ENCODE measurements around the gene SLC5A7.

Gene SLC5A7

DNA sequence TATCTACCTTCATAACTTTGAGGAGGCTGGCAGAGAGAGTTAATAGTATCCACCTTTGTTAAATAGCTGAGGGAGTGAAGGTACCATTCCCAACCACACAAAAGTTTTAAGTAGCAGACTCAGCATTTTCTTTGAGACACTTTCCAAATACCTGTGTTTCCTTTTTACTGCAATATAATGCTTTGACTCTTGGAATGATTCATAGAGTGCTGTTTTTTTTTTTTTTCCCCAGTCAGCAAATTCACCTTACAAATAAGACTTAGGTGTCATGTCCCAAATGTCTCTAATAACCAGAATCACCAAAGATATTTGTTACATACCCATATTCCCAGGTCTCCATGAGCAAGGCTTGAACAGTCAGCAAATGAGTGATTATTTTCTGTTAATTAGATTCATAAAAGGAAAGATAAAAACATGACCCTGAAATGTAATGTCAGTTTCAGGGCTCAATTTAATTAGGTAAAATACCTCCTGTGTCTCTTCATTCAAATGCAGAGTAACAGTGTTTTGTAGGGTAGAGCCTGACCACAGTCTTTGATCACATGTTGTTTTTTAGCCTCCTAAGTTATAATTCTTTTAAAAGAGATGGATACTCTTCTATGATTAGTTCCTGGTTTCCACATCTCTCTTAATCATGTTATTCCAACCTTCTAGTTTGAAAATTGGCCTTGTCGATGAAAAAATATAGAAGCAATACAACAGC, 39.9 kb downstream of the SLC5A7 start:
- TF ChIP-seq CTCF (IDR thresholded peaks at IDR 0.05; ENCODE audit: insufficient read depth, low read length, poor library complexity, severe bottlenecking) (no peak), EZH2phosphoT487 (conservative IDR thresholded peaks at IDR 0.05; ENCODE audit: low read length) (no peak)

DNA sequence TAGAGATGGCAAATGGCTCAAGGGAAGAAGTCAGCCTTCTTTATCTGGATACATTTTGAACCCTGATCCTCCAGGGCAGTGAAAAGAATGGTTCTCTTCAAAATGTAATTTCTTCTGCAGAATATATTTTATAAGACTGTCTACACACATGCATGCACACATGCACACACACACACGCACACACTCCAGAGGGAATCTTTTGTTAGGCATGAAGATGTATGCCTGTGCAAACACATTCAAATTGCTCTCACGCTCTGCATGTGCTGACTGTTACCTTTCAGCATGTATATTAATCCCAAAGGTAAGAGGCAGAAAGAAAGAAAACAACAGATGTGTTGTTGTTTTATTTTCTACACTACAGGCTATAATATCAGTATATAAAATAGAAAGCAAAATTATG, 43.2 kb downstream of the SLC5A7 start:
- no peaks in the 10 kb centered on the region for H3K27me3 ChIP-seq (ENCODE audit: low read length)
- no peaks in the 10 kb centered on the region for H3K9me2 ChIP-seq (replicated peaks; ENCODE audit: insufficient read depth, low read length)
- no peaks in the 10 kb centered on the region for H3F3A ChIP-seq (ENCODE audit: insufficient read depth)
- no peak overlapping the region for H3K4me3 ChIP-seq (ENCODE audit: insufficient read depth, low read length, poor library complexity, severe bottlenecking)
- no peaks in the 10 kb centered on the region for H4K20me1 ChIP-seq (ENCODE audit: low read depth, low read length)
- H2AFZ ChIP-seq (ENCODE audit: low read depth, low read length, severe bottlenecking) = no peak overlapping the region
- no peaks in the 10 kb centered on the region for H3K36me3 ChIP-seq (ENCODE audit: low read length)
- H3K4me2 ChIP-seq (ENCODE audit: low read depth, low read length, poor library complexity, severe bottlenecking) = no peak overlapping the region
- no peak overlapping the region for H3K27ac ChIP-seq (ENCODE audit: low read depth, low read length)
- TF ChIP-seq CTCF (IDR thresholded peaks at IDR 0.05; ENCODE audit: insufficient read depth, low read length, poor library complexity, severe bottlenecking) (no peak), EZH2phosphoT487 (conservative IDR thresholded peaks at IDR 0.05; ENCODE audit: low read length) (no peak)
- H3K9ac ChIP-seq (ENCODE audit: low read length) = no peak overlapping the region
- no peaks in the 10 kb centered on the region for H3K79me2 ChIP-seq (ENCODE audit: insufficient read depth, low read length)
- H3K9me3 ChIP-seq (ENCODE audit: insufficient read depth, low read length) = no peaks in the 10 kb centered on the region

More for the DNA sequence above, 39.9 kb downstream of the SLC5A7 start:
- Histone ChIP-seq H3F3A (ENCODE audit: insufficient read depth) (no peaks in the 10 kb centered on the region), H3K9me3 (ENCODE audit: insufficient read depth, low read length) (no peaks in the 10 kb centered on the region), H3K27ac (ENCODE audit: low read depth, low read length) (no peak overlapping the region), H3K4me3 (ENCODE audit: insufficient read depth, low read length, poor library complexity, severe bottlenecking) (no peak overlapping the region), H3K4me2 (ENCODE audit: low read depth, low read length, poor library complexity, severe bottlenecking) (no peak overlapping the region), H2AFZ (ENCODE audit: low read depth, low read length, severe bottlenecking) (no peak overlapping the region), H3K79me2 (ENCODE audit: insufficient read depth, low read length) (no peaks in the 10 kb centered on the region), H3K36me3 (ENCODE audit: low read length) (no peaks in the 10 kb centered on the region), H4K20me1 (ENCODE audit: low read depth, low read length) (no peaks in the 10 kb centered on the region), H3K27me3 (ENCODE audit: low read length) (no peaks in the 10 kb centered on the region), H3K9ac (ENCODE audit: low read length) (no peak overlapping the region), H3K9me2 (replicated peaks; ENCODE audit: insufficient read depth, low read length) (no peaks in the 10 kb centered on the region; the same call in 1 of the 2 replicates)

DNA sequence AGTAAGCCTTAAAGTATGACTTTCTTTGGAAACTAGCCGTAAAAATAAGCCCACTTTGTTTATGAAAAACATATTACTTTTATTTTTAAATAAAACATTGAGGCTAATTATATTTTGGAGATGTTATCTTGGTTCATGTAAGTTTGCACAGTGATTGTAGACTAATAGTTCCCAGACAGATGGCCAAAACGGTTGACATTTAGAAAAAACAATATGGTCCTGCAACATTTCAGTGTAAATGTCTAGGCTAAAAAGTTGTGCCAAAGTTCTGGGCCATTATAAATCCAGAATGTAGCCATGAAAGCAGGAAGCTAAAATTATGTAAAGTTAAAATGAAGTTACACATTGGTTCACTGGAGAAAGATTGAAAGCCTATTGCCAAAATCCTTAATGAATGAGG, 43.6 kb downstream of the SLC5A7 start:
- no peak for TF ChIP-seq CTCF (IDR thresholded peaks at IDR 0.05; ENCODE audit: insufficient read depth, low read length, poor library complexity, severe bottlenecking)
- no peak for TF ChIP-seq EZH2phosphoT487 (conservative IDR thresholded peaks at IDR 0.05; ENCODE audit: low read length)
- H3K36me3 ChIP-seq (ENCODE audit: low read length) = no peaks in the 10 kb centered on the region
- H3K9me3 ChIP-seq (ENCODE audit: insufficient read depth, low read length) = no peaks in the 10 kb centered on the region
- H3K79me2 ChIP-seq (ENCODE audit: insufficient read depth, low read length) = no peaks in the 10 kb centered on the region
- no peak overlapping the region for H3K9ac ChIP-seq (ENCODE audit: low read length)
- H3K4me3 ChIP-seq (ENCODE audit: insufficient read depth, low read length, poor library complexity, severe bottlenecking) = no peak overlapping the region
- H3K9me2 ChIP-seq (replicated peaks; ENCODE audit: insufficient read depth, low read length) = no peaks in the 10 kb centered on the region
- H3K4me2 ChIP-seq (ENCODE audit: low read depth, low read length, poor library complexity, severe bottlenecking) = no peak overlapping the region
- H3F3A ChIP-seq (ENCODE audit: insufficient read depth) = no peaks in the 10 kb centered on the region
- H3K27me3 ChIP-seq (ENCODE audit: low read length) = no peaks in the 10 kb centered on the region
- no peak overlapping the region for H3K27ac ChIP-seq (ENCODE audit: low read depth, low read length)
- H2AFZ ChIP-seq (ENCODE audit: low read depth, low read length, severe bottlenecking) = no peak overlapping the region
- H4K20me1 ChIP-seq (ENCODE audit: low read depth, low read length) = no peaks in the 10 kb centered on the region
